Daoy (cell line): ENCODE data around the gene LRRC1. TPM values are rescaled to one million over a fixed set of nuclear protein-coding genes. Genes with fewer than 3 reads are reported as not detected.

Experiments used
- DNase-seq: peaks from one replicate; pipeline ENCODE4 v3.0.0-alpha.2; 2015; ENCODE audit warnings: low read depth
- total RNA-seq: library from RNA; depleted of rRNA; stranded (reverse); fragments of >200 nt; shearing (Covaris generic); gene quantifications from 2 replicates; pipeline ENCODE4 v1.2.3, GENCODE V29; 2014

Gene LRRC1
- total RNA-seq, 1 experiment from 2014 or later: 12.2 TPM

- DNase-seq: no peak
Measured at GRCh38 chr6:53887316-53887715, 92.5 kb downstream of the LRRC1 start.

GRCh38 chr6:53888931-53889330, 94.1 kb downstream of the LRRC1 start:
- DNase-seq: no peak

- DNase-seq: no peak
Measured at GRCh38 chr6:53889365-53889764, 94.6 kb downstream of the LRRC1 start.

- DNase-seq: no peak
Measured at GRCh38 chr6:53892707-53893106, 97.9 kb downstream of the LRRC1 start.

GRCh38 chr6:53894091-53894490, 99.3 kb downstream of the LRRC1 start:
- DNase-seq: peak; percentile 58

- DNase-seq: no peak
Measured at GRCh38 chr6:53896196-53896595, 101.4 kb downstream of the LRRC1 start.

GRCh38 chr6:53898026-53898795, 103.4 kb downstream of the LRRC1 start:
- DNase-seq: no peak

GRCh38 chr6:53899512-53899911, 104.7 kb downstream of the LRRC1 start:
- no peak for DNase-seq

- DNase-seq: no peak
Measured at GRCh38 chr6:53903357-53903756, 108.6 kb downstream of the LRRC1 start.

- no peak for DNase-seq
Measured at GRCh38 chr6:53906103-53906502, 111.3 kb downstream of the LRRC1 start.

GRCh38 chr6:53906842-53907241, 112.0 kb downstream of the LRRC1 start:
- no peak for DNase-seq

GRCh38 chr6:53910834-53911233, 116.0 kb downstream of the LRRC1 start:
- DNase-seq: no peak

- no peak for DNase-seq
Measured at GRCh38 chr6:53912661-53913060, 117.9 kb downstream of the LRRC1 start.

- no peak for DNase-seq
Measured at GRCh38 chr6:53913286-53913685, 118.5 kb downstream of the LRRC1 start.

- DNase-seq: no peak
Measured at GRCh38 chr6:53915026-53915691, 120.4 kb downstream of the LRRC1 start.

GRCh38 chr6:53916804-53917463, 122.1 kb downstream of the LRRC1 start:
- no peak for DNase-seq

GRCh38 chr6:53917464-53917842, 122.6 kb downstream of the LRRC1 start:
- DNase-seq: no peak

GRCh38 chr6:53918854-53919510, 124.2 kb downstream of the LRRC1 start:
- no peak for DNase-seq

GRCh38 chr6:53919881-53920360, 125.1 kb downstream of the LRRC1 start:
- no peak for DNase-seq

GRCh38 chr6:53920881-53921280, 126.1 kb downstream of the LRRC1 start:
- DNase-seq: no peak

- DNase-seq: no peak
Measured at GRCh38 chr6:53921639-53922038, 126.8 kb downstream of the LRRC1 start.

- DNase-seq: no peak
Measured at GRCh38 chr6:53922539-53922981, 127.8 kb downstream of the LRRC1 start.
